ENCODE measurements around the gene MRNIP.

MRNIP gene

DNA sequence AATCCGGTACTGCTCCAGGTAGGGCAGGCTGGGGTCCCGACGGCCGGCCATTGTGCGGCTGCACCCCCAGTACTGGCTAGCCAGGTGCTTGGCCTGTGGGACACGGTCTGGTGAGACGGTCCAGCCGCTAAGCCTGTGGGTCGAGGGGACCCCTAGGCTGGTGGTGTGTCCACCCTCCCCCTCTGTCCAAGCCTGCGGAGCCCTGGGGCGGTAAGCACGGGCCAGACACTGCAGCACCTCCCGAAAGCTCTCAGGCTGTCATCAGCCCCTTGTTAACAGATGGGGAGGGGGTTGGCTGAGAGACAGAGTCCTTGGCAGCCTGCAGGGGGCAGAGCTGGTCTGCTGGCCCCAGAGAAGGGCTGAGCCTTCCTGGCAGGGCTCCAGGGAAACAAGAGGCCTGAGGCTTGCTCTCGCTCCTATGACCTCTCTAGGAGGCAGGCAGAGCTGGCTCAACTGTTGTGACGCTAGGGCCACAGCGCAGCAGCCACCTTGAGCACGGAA lies 11.8 kb upstream of the MRNIP start:
- DNase-seq, result no peak

GRCh38 chr5:179869641-179870402 lies 11.2 kb upstream of the MRNIP start:
- no peak for DNase-seq

- DNase-seq, result no peak
Observed at GRCh38 chr5:179869101-179869500, 10.5 kb upstream of the MRNIP start.

- no peak for DNase-seq
Observed at GRCh38 chr5:179868541-179868940, 9.9 kb upstream of the MRNIP start.

- DNase-seq, result no peak
Observed at GRCh38 chr5:179867476-179867875, 8.9 kb upstream of the MRNIP start.

DNA sequence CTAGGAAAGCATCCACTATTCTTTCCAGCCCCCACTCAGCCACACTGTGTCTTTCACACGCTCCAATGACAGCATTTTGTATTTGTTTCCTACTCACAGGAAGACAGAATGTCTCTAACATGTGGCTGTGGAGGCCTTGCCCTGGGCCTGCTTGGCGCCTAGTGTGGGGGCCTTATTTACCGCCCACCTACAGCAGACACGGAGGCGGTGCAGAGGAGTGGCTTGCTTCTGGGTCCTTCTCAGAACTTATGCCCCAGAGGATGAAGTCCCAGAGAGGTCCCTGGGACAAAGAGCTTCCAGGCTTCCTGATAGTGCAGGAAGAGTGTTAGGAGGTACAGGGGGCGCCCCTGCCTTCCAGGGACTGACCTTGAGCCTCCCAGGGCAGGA lies 8.5 kb upstream of the MRNIP start:
- no peak for DNase-seq

DNA sequence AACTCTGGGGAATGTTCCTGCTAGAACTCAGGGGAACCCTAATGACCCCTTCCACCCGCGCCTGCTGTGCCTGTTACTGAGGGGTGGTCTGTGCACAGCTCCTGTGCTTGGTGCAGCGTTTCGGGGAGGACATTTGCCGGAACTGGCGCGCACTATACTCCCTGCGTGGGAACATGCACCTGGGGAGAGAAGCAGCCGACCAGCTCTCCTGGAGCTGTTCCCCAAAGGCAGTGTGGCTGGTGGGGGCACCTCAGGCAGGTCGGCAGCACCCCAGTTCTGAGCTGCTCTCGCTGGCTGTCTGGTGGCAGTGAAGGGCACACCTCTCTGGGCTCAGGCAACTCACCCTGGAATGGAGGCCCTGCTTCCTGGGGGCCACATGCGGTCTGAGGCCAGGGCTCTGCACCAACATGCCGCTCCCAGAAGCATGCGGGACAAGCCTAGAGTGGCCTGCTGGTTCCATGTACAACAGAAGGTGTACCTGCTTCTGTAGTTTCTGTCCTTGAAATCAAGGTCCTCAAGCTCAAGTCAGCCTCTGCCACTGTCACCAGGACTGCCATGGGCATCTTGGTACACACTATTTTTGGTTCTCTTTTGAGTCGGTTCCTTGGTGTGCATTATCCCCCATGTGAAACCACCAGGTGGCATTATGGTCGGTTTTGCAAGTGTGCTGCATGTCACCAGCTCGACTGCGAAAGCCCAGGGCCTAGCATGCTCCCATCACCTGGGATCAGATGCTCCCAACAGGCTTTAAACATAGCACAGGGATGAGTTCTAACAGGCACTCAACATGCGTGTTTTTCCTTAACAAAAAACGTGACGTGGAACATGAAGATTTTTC lies 7.8 kb upstream of the MRNIP start:
- no peak for DNase-seq

DNA sequence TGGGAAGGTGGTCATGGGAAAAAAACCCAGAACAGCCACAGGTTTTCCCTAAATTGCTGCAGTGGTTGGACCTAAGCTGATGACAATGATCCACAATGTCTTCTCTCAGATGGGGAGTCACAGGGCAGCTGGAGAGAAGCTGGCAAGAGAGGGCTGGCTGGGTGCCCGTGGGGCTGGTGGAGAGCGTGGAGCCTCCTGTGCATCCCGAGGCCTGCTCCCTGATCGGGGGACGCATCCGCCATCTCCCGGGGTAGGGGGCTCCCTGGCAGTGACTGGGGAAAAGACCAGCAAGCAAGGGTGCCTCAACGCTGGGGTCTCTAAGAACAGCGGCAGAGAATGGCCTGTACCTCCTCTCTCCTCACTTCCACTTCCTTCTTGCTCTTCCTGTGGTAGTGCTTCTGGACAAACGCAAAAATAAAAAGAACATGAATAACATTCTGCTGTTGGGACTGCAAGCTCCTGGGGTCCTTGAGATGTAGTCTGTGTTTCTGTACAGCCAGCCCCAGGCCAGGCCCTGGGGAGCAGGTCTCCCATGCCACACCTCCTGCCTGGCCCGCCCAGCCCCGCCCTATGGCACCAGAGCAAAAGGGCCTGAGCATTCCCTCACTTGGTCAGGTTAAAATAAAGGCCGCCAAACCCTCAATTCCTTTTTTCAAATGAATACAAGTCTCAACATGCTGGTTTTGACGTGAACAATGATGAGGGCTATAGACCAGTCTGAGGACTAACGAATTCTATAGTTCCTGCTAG lies 7.0 kb upstream of the MRNIP start:
- no peak for DNase-seq

GRCh38 chr5:179864686-179865085 lies 6.1 kb upstream of the MRNIP start:
- DNase-seq, result no peak

- DNase-seq, result no peak
Observed at GRCh38 chr5:179863449-179864085, 5.0 kb upstream of the MRNIP start.

DNA sequence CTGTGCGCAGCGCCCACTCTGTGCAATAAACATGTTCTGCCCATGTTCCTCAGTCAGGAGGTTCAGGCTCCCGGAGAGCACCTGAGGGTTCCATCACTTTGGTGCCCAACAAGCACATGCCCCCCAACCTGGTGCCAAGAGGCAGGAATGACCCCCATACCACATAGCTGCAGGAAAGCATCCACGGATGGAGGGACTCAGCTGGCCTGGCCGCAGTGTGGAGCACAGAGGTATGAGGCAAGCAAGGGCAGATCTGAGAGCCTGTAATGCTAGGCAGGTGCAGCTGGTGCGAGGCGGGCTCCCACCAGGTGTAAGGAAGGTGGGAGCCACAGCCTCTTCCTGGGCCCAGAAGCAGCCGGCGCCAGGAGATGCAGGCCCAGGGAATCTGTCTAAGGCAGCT lies 4.3 kb upstream of the MRNIP start:
- DNase-seq, result no peak

GRCh38 chr5:179862296-179862695 lies 3.7 kb upstream of the MRNIP start:
- no peak for DNase-seq

GRCh38 chr5:179860301-179860700 lies 1.7 kb upstream of the MRNIP start:
- no peak for DNase-seq

DNA sequence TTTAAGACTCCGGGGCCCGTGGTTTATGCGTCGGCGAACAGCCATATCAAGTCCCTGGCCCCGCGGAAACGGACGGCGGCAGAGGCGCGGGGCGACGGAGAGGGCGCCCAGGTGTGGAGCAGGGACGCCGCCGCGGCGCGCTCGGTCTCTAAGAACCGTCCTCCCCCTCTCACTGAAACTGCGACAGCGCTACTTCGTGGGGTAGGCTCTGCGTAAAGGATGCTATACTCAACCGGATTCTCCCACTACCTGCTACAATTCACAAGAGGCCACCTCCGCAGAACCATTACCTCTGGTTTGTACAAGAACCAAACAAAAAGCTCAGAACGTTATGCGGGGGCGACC lies 404 bp downstream of the MRNIP start:
- peak; percentile 56 for DNase-seq

GRCh38 chr5:179854356-179854755 lies 4.3 kb downstream of the MRNIP start:
- no peak for DNase-seq

DNA sequence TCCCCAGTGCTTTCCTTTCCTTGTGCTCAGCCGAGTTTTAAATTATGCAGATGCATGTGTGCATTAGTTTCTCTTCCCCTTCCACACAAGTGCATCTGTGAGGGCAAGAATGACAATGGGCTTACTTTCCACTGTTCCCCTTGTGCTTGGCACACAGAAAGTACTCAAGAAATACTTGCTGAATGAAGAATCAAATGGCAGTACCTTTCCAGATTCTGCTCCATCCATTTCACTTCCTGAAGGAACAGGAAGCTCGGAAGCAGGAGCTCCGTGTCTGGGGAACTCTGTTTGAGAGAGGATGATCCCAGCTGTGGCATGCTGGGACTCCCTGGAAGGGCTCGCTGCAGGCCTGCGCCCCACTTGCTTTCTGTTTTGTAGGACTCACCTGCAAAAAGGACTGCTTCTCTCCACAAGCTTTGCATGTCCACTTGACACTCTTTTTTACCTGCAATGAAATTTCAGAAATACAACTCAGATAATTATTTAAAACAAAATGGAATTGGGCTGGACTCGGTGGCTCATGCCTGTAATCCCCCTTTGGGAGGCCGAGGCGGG lies 5.5 kb downstream of the MRNIP start:
- no peak for DNase-seq

GRCh38 chr5:179841621-179842020 lies 17.0 kb downstream of the MRNIP start:
- DNase-seq, result no peak

DNA sequence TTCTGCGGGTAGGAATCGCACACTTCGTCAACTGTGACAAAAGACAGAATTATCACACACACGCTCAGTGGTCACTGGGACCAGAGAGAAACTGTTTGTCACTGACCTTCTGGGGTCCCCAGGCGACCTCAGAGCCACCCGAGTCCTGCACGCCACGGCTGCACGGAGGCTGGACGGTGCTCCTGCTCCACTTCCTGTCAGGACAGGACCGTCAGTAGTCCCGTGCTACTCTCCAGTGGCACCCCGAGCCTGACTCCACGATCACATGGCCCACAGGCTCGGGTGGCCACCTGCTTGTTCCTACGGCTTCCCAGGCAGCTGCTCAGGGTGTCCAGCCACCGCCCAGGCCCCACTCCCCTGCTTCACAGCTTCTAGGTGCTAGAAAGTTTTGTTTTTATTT lies 17.9 kb downstream of the MRNIP start:
- DNase-seq, result no peak

DNA sequence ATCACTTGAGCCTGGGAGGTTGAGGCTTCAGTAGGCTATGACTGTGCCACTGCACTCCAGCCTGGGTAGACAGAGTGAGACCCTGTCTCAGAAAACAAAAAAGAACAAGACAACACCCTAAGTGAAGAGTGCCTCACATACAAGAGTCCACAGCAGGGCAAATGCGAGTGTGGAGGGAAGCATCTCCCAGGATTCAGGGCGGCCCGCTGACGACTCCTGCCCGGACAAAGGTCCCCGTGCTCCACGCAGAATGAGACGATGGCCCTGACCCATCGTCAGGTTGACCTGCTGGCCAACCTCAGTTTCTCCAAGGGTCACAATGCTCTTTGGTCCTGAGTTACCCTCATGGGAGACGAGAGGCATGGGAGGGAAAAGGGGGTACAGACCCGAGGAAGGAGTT lies 18.3 kb downstream of the MRNIP start:
- DNase-seq, result no peak

DNA sequence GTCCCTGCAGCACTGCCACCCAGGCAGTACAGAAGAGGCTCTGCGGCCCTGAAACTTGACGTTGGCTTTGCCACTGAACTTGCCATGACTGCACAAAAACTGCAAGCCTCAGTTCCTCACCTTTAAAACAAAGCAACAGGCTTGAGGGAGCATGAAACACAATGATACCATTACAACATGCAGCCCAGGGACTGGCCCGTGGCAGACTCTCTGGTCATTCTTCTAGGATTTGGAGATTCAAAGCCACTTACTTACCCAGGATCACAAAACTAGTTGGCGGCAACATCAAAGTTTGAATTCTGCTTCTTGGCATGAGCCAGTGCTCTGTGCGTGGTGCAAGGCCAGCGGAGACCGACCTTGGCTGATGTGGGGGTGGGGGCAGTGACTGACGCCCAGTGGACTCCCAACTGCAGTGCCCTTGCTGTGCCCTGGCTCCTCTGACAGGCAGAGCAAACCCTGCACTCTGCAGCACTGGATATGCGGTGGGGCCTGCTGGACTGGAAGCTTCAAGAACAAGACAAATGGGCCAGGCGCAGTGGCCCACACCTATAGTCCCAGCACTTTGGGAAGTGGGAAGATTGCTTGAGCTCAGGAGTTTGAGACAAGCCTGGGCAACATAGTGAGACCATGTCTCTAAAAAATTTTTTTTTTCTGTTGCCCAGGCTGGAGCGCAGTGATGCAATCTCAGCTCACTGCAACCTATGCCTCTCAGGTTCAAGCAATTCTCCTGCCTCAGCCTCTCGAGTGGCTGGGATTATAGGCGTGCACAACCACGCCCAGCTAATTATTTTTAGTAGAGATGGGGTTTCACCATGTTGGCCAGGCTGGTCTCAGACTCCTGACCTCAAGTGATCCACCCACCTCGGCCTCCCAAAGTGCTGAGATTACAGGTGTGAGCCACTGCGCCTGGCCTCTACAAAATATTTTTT lies 19.0 kb downstream of the MRNIP start:
- no peak for DNase-seq
